IPS-18c (cell line): ENCODE data around the gene CTLA4.

ENCODE experiments used
- H3K4me3 ChIP-seq: 2 replicates; pipeline ENCODE4 v1.7.0; 2013; ENCODE audit warnings: low read depth, mild to moderate bottlenecking, low read length, moderate library complexity; ENCODE audit not compliant: insufficient read depth
- H3K9me3 ChIP-seq: one replicate; pipeline ENCODE4 v1.6.1; 2013; ENCODE audit warnings: mild to moderate bottlenecking, low read length, moderate library complexity; ENCODE audit not compliant: control insufficient read depth, insufficient read depth

CTLA4 gene

DNA sequence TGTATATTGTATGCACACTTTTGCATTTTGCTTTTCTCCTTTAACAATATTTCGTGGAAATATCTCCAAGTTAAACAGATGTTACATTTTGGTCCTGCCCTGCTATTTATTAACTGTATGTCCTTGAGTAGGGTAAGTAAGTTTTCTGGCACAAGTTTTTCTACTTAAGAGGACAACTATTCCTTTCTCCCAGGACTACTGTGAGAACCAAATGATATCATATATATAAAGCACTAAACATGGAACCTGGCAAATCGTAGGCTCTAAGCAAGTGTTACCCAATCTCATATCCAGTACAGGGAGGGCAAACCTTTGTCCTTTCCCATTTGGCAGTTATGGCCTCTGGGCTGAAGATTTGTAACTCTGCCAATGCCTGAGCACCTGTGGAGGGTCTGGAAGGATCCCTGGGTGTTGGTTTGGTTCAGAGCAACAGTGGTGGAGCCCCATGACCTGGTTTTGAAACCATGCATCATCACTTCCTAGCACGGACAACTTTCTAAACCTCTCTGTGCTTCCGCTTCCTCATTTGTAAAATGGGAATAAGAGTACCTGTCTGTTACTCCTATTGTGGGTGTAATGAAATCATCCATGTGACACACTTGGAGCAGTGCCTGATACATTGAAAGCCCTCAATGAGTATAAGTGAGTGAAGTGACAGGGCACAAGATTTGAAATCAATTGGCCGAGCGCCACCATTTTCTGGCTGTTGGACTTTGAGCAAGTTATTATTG is 40.7 kb downstream of the CTLA4 start:
- Histone ChIP-seq H3K4me3 (no peak overlapping the region), H3K9me3 (no peaks in the 10 kb centered on the region)

- Histone ChIP-seq H3K4me3 (no peak overlapping the region), H3K9me3 (no peaks in the 10 kb centered on the region)
These were observed 41.2 kb downstream of the CTLA4 start for GRCh38 chr2:203908797-203909185.

GRCh38 chr2:203909261-203909967 is 41.8 kb downstream of the CTLA4 start:
- Histone ChIP-seq H3K9me3 (no peaks in the 10 kb centered on the region), H3K4me3 (no peak overlapping the region)

GRCh38 chr2:203909974-203910373 is 42.4 kb downstream of the CTLA4 start:
- Histone ChIP-seq H3K4me3 (no peak overlapping the region), H3K9me3 (no peaks in the 10 kb centered on the region)

- no peak overlapping the region for H3K4me3 ChIP-seq
These were observed 46.4 kb downstream of the CTLA4 start for GRCh38 chr2:203913947-203914346.

GRCh38 chr2:203914546-203915182 is 47.1 kb downstream of the CTLA4 start:
- no peaks in the 10 kb centered on the region for H3K9me3 ChIP-seq
- H3K4me3 ChIP-seq, result no peak overlapping the region

More at GRCh38 chr2:203913947-203914346, 46.4 kb downstream of the CTLA4 start:
- no peaks in the 10 kb centered on the region for H3K9me3 ChIP-seq

DNA sequence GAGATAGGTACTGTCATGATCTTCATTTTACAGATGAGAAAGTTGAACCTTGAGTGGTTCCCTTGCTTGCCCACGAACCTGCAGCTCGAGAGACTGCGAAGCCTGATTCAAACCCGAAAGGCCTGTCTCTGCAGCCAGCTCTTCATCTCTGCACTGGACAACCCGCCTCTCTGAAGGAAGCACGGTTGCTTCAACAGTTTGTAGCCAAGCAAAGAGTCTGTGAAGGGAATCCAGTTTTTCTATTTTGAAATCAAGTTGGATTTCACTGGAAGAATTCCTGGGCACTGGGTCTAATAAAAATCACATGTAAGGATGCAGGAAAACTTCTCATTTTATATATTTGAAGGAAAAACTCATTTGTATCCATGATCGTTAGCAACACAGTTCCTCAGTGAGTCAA is 47.7 kb downstream of the CTLA4 start:
- Histone ChIP-seq H3K4me3 (no peak overlapping the region), H3K9me3 (no peaks in the 10 kb centered on the region)

- Histone ChIP-seq H3K9me3 (no peaks in the 10 kb centered on the region), H3K4me3 (no peak overlapping the region)
These were observed 49.2 kb downstream of the CTLA4 start for GRCh38 chr2:203916756-203917155.

DNA sequence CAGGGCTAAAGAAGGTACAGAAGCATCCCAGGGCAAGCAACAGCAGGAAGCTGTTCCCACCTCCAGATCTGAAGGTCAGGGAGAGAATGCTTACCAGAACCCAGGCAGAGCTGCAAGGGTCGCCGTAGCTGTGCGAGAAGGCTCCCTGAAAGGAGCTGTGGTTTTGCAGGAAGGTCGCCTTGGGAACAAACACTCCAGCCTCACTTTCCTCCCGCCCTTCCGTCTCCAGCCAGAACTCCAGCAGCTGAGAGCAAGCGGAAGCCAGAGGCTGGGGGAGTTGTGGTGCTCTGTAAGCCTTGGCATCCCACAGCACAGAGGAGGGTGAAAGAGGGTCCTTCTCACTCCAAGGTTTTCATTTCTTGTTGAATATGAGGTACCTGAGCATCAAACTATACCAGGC is 50.7 kb downstream of the CTLA4 start:
- Histone ChIP-seq H3K9me3 (no peaks in the 10 kb centered on the region), H3K4me3 (no peak overlapping the region)

- H3K4me3 ChIP-seq, result no peak overlapping the region
- no peaks in the 10 kb centered on the region for H3K9me3 ChIP-seq
These were observed 51.3 kb downstream of the CTLA4 start for GRCh38 chr2:203918839-203919238.
